ENCODE results near the gene WDFY3.

GRCh38 chr4:84855774-84856173 is 110.7 kb downstream of the WDFY3 start:
- TF ChIP-seq, protein P1, sequence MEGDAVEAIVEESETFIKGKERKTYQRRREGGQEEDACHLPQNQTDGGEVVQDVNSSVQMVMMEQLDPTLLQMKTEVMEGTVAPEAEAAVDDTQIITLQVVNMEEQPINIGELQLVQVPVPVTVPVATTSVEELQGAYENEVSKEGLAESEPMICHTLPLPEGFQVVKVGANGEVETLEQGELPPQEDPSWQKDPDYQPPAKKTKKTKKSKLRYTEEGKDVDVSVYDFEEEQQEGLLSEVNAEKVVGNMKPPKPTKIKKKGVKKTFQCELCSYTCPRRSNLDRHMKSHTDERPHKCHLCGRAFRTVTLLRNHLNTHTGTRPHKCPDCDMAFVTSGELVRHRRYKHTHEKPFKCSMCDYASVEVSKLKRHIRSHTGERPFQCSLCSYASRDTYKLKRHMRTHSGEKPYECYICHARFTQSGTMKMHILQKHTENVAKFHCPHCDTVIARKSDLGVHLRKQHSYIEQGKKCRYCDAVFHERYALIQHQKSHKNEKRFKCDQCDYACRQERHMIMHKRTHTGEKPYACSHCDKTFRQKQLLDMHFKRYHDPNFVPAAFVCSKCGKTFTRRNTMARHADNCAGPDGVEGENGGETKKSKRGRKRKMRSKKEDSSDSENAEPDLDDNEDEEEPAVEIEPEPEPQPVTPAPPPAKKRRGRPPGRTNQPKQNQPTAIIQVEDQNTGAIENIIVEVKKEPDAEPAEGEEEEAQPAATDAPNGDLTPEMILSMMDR (IDR thresholded peaks at IDR 0.05): no peak
- TF ChIP-seq POLR2A (IDR thresholded peaks at IDR 0.05): no peak

Data from Peyer's patch (tissue), 4 donors.